BLaER1 treated with 17β-estradiol and CSF1 and Interleukin-3, amounts not matched to agents 10 nM and 100 nM (cell line): Measurements from ENCODE around the gene WFDC5.

Experiments used
- H3K27ac ChIP-seq, 11 experiments: shearing (Covaris generic); formaldehyde crosslinking; 2 replicates each; pipeline ENCODE4 v1.8.1; 2022
- H3K27me3 ChIP-seq, 11 experiments: shearing (Covaris generic); formaldehyde crosslinking; 2 replicates each; pipeline ENCODE4 v1.8.1; 2022
- H3K36me3 ChIP-seq, 11 experiments: shearing (Covaris generic); formaldehyde crosslinking; 2 replicates each; pipeline ENCODE4 v1.8.1; 2022
- H3K4me1 ChIP-seq, 10 experiments: shearing (Covaris generic); formaldehyde crosslinking; 2 replicates each; pipeline ENCODE4 v1.8.1; 2022
- H3K4me2 ChIP-seq, 11 experiments: shearing (Covaris generic); formaldehyde crosslinking; 2 replicates each; pipeline ENCODE4 v1.8.1; 2022
- H3K4me3 ChIP-seq, 10 experiments: shearing (Covaris generic); formaldehyde crosslinking; 2 replicates each; pipeline ENCODE4 v1.8.1; 2022
- H3K9ac ChIP-seq, 11 experiments: shearing (Covaris generic); formaldehyde crosslinking; 2 replicates each; pipeline ENCODE4 v1.8.1; 2022
- H3K9me3 ChIP-seq, 11 experiments: shearing (Covaris generic); formaldehyde crosslinking; replicated peaks in 1 of 11; 2 replicates each; pipeline ENCODE4 v1.8.1; 2022
- H4K20me1 ChIP-seq, 11 experiments: shearing (Covaris generic); formaldehyde crosslinking; 2 replicates each; pipeline ENCODE4 v1.8.1; 2022
- Cebpa-rat ChIP-seq, 11 experiments: shearing (Covaris generic); IDR thresholded peaks; 2 replicates each; pipeline ENCODE4 v1.8.1; 2022

WFDC5 gene

GRCh38 chr20:45060294-45060693 lies 54.7 kb downstream of the WFDC5 start:
- Histone ChIP-seq H3K27ac (no peak overlapping the region), H3K4me2 (no peak overlapping the region), H3K27me3 (no peaks in the 10 kb centered on the region), H3K4me1 (0 out of 20 replicates have a peak, but pooled peaks cover 0 to 4% (median 0%) of the 10 kb centered on the region in 10 experiments), H3K4me3 (no peak overlapping the region), H4K20me1 (peaks cover 4 to 80% (median 10%) of the 10 kb centered on the region in 11 experiments; a peak in 12 of 22 replicates), H3K9me3 (peaks cover 0 to 8% (median 0%) of the 10 kb centered on the region in 11 experiments; a peak in 2 of 22 replicates), H3K36me3 (peaks cover 37 to 94% (median 72%) of the 10 kb centered on the region in 11 experiments), H3K9ac (no peak overlapping the region)
- no peak for TF ChIP-seq Cebpa-rat (IDR thresholded peaks at IDR 0.05)
